Progenitor cell of endocrine pancreas (in vitro differentiated cells): Measurements from ENCODE around the gene SLX4IP. TPM values are rescaled to one million over a fixed set of nuclear protein-coding genes. Genes with fewer than 3 reads are reported as not detected.

Experiments
- DNase-seq: peaks from one replicate; pipeline ENCODE4 v3.0.0; 2021; ENCODE audit warnings: low spot score; ENCODE audit not compliant: unreplicated experiment
- H3K27ac Mint-ChIP-seq: 2 replicates; pipeline ENCODE4 v1.8.0; 2021; ENCODE audit warnings: mild to moderate bottlenecking, moderate library complexity, mixed read lengths
- H3K27me3 Mint-ChIP-seq: 2 replicates; pipeline ENCODE4 v1.8.0; 2021; ENCODE audit warnings: mixed read lengths
- H3K36me3 Mint-ChIP-seq: 2 replicates; pipeline ENCODE4 v1.8.0; 2022; ENCODE audit warnings: mixed read lengths; ENCODE audit not compliant: insufficient read depth
- H3K4me1 Mint-ChIP-seq: 2 replicates; pipeline ENCODE4 v1.8.0; 2021; ENCODE audit warnings: low read depth, mixed read lengths
- H3K4me3 Mint-ChIP-seq: 2 replicates; pipeline ENCODE4 v1.8.0; 2021; ENCODE audit warnings: low read depth, mild to moderate bottlenecking, moderate library complexity, mixed read lengths
- H3K9me3 Mint-ChIP-seq: 2 replicates; pipeline ENCODE4 v1.8.0; 2021; ENCODE audit warnings: low read depth, mixed read lengths
- total RNA-seq: library from RNA; stranded (reverse); gene quantifications from 2 replicates; pipeline ENCODE4 v1.2.1, GENCODE V29; 2021
- TF ChIP-seq, protein P1 (sequence below): fragments of 200-600 bp; sonication (generic); IDR thresholded peaks from one replicate; pipeline ENCODE4 v1.5.0; 2021; ENCODE audit warnings: antibody characterized with exemption, mild to moderate bottlenecking; ENCODE audit not compliant: unreplicated experiment

Gene SLX4IP
- total RNA-seq, 1 donor from 2014 or later: 12.0 TPM

- H3K4me1 Mint-ChIP-seq: peaks cover 11% of the 10 kb centered on the region
- TF ChIP-seq, protein P1, sequence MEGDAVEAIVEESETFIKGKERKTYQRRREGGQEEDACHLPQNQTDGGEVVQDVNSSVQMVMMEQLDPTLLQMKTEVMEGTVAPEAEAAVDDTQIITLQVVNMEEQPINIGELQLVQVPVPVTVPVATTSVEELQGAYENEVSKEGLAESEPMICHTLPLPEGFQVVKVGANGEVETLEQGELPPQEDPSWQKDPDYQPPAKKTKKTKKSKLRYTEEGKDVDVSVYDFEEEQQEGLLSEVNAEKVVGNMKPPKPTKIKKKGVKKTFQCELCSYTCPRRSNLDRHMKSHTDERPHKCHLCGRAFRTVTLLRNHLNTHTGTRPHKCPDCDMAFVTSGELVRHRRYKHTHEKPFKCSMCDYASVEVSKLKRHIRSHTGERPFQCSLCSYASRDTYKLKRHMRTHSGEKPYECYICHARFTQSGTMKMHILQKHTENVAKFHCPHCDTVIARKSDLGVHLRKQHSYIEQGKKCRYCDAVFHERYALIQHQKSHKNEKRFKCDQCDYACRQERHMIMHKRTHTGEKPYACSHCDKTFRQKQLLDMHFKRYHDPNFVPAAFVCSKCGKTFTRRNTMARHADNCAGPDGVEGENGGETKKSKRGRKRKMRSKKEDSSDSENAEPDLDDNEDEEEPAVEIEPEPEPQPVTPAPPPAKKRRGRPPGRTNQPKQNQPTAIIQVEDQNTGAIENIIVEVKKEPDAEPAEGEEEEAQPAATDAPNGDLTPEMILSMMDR: no peak
- no peaks in the 10 kb centered on the region for H3K27me3 Mint-ChIP-seq
- H3K27ac Mint-ChIP-seq: peak overlapping the region; percentile 38
- H3K4me3 Mint-ChIP-seq: no peak overlapping the region
- H3K36me3 Mint-ChIP-seq: peaks cover 44% of the 10 kb centered on the region
- no peak for DNase-seq
- no peaks in the 10 kb centered on the region for H3K9me3 Mint-ChIP-seq
Observed at GRCh38 chr20:10639737-10640556, 204.8 kb downstream of the SLX4IP start.

GRCh38 chr20:10640897-10641296 is 205.8 kb downstream of the SLX4IP start:
- no peak overlapping the region for H3K27ac Mint-ChIP-seq
- H3K36me3 Mint-ChIP-seq: peaks cover 51% of the 10 kb centered on the region
- H3K9me3 Mint-ChIP-seq: no peaks in the 10 kb centered on the region
- H3K4me1 Mint-ChIP-seq: peaks cover 11% of the 10 kb centered on the region
- no peak overlapping the region for H3K4me3 Mint-ChIP-seq
- TF ChIP-seq, protein P1: no peak
- DNase-seq: no peak
- H3K27me3 Mint-ChIP-seq: no peaks in the 10 kb centered on the region

- peaks cover 11% of the 10 kb centered on the region for H3K4me1 Mint-ChIP-seq
- peaks cover 50% of the 10 kb centered on the region for H3K36me3 Mint-ChIP-seq
- no peaks in the 10 kb centered on the region for H3K9me3 Mint-ChIP-seq
- no peak overlapping the region for H3K4me3 Mint-ChIP-seq
- DNase-seq: no peak
- H3K27me3 Mint-ChIP-seq: no peaks in the 10 kb centered on the region
- no peak overlapping the region for H3K27ac Mint-ChIP-seq
- TF ChIP-seq, protein P1: no peak
Observed at GRCh38 chr20:10641467-10641866, 206.4 kb downstream of the SLX4IP start.

- Mint-ChIP-seq H3K4me3 (no peak overlapping the region), H3K27ac (no peak overlapping the region), H3K9me3 (no peaks in the 10 kb centered on the region), H3K27me3 (no peaks in the 10 kb centered on the region), H3K36me3 (peaks cover 48% of the 10 kb centered on the region), H3K4me1 (peaks cover 11% of the 10 kb centered on the region)
- no peak for DNase-seq
- TF ChIP-seq, protein P1: no peak
Observed at GRCh38 chr20:10641893-10642292, 206.8 kb downstream of the SLX4IP start.

- peak overlapping the region; percentile 45 for H3K27ac Mint-ChIP-seq
- H3K4me1 Mint-ChIP-seq: peaks cover 9% of the 10 kb centered on the region
- H3K36me3 Mint-ChIP-seq: peaks cover 53% of the 10 kb centered on the region
- TF ChIP-seq, protein P1: no peak
- H3K27me3 Mint-ChIP-seq: no peaks in the 10 kb centered on the region
- DNase-seq: no peak
- H3K9me3 Mint-ChIP-seq: no peaks in the 10 kb centered on the region
- no peak overlapping the region for H3K4me3 Mint-ChIP-seq
Observed at GRCh38 chr20:10642856-10643559, 207.9 kb downstream of the SLX4IP start.
